ENCODE results near the gene BCL11A.

DNA sequence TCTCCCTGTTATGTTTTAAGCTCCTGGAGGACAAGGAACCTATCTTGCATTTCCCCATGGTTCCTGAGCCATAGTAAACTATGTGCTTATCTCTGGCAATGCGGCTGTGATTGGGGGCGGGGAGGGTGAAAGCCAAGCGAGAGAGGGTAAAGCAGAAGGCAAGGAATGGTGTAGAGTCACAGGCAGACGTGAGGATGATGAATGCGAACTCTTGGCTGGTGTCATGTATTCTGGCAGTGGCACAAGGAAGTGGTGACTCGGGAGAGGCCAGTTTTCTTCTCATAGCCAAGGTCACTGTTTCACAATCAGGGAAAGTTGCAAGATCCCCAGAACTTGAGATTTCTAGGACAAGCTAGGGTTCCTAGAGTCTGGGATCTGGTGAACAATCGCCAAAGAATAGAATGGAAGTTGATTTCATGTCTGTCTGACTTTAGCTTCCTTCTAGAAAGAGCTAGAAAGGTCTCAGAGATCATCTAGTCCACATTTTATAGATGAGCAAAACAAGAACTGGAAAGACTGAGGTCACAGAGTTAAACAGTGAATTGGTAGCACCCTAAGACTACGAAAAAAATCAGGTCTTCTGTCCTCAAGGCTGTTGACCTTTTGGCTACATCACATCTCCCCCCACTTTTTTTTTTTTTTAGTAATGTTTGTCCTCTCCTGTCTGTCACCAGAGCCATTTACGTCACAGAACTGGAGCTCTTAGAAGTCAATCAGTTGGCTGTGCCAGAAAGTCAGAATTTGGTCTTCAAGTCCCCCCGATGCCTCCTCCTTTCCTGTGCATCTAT is 137.0 kb downstream of the BCL11A start:
- TF ChIP-seq CTCF (IDR thresholded peaks at IDR 0.05) (no peak), POLR2AphosphoS5 (IDR thresholded peaks at IDR 0.05; ENCODE audit: low read depth, low read length) (no peak), TCF7L2 (IDR thresholded peaks at IDR 0.05; ENCODE audit: low read depth, low read length) (no peak)
- TF ChIP-seq, protein P1, sequence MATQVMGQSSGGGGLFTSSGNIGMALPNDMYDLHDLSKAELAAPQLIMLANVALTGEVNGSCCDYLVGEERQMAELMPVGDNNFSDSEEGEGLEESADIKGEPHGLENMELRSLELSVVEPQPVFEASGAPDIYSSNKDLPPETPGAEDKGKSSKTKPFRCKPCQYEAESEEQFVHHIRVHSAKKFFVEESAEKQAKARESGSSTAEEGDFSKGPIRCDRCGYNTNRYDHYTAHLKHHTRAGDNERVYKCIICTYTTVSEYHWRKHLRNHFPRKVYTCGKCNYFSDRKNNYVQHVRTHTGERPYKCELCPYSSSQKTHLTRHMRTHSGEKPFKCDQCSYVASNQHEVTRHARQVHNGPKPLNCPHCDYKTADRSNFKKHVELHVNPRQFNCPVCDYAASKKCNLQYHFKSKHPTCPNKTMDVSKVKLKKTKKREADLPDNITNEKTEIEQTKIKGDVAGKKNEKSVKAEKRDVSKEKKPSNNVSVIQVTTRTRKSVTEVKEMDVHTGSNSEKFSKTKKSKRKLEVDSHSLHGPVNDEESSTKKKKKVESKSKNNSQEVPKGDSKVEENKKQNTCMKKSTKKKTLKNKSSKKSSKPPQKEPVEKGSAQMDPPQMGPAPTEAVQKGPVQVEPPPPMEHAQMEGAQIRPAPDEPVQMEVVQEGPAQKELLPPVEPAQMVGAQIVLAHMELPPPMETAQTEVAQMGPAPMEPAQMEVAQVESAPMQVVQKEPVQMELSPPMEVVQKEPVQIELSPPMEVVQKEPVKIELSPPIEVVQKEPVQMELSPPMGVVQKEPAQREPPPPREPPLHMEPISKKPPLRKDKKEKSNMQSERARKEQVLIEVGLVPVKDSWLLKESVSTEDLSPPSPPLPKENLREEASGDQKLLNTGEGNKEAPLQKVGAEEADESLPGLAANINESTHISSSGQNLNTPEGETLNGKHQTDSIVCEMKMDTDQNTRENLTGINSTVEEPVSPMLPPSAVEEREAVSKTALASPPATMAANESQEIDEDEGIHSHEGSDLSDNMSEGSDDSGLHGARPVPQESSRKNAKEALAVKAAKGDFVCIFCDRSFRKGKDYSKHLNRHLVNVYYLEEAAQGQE (IDR thresholded peaks at IDR 0.05; ENCODE audit: insufficient read depth in 1 of 2, low read depth in 2 of 2, low read length in 1 of 2): no peak
